Measurements from ENCODE around the gene FAM241A. TPM values are rescaled to one million over a fixed set of nuclear protein-coding genes. Genes with fewer than 3 reads are reported as not detected.
"Not testable (repeated sequence)": the region's sequence is repeated elsewhere in the genome, so short reads cannot be mapped to it uniquely, and the experiment has no call there.

FAM241A gene
- total RNA-seq, 1 donor from 2014 or later, result 5.0 TPM

DNA sequence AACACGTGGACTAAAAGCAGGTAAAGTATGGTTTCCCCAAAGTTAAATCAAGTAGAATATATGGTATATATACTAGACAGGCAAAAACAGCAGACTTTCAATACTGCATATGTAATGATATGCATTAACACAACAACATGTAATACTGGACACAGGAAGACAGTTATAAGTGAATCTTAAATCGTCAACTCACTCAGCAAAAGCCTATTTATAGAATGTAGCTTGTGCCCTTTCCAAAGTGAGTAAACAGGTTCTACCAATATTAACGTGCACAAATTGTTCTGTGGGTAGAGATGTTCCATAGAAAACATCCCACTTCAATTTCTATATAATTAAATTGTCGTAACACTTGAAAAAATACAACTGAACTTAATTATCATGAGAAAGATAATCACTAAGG lies 30.6 kb downstream of the FAM241A start:
- no peaks in the 10 kb centered on the region for H3K27me3 ChIP-seq (ENCODE audit: low read depth)
- no peak overlapping the region for H3K4me3 ChIP-seq
- no peak for ATAC-seq
- H3K27ac ChIP-seq, result no peak overlapping the region
- intact Hi-C loops (cut with DNase I), result no loop called here
- no peaks in the 10 kb centered on the region for H3K36me3 ChIP-seq
- TF ChIP-seq, protein P1, sequence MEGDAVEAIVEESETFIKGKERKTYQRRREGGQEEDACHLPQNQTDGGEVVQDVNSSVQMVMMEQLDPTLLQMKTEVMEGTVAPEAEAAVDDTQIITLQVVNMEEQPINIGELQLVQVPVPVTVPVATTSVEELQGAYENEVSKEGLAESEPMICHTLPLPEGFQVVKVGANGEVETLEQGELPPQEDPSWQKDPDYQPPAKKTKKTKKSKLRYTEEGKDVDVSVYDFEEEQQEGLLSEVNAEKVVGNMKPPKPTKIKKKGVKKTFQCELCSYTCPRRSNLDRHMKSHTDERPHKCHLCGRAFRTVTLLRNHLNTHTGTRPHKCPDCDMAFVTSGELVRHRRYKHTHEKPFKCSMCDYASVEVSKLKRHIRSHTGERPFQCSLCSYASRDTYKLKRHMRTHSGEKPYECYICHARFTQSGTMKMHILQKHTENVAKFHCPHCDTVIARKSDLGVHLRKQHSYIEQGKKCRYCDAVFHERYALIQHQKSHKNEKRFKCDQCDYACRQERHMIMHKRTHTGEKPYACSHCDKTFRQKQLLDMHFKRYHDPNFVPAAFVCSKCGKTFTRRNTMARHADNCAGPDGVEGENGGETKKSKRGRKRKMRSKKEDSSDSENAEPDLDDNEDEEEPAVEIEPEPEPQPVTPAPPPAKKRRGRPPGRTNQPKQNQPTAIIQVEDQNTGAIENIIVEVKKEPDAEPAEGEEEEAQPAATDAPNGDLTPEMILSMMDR (IDR thresholded peaks at IDR 0.05), result no peak
- no peak for DNase-seq
- H3K4me1 ChIP-seq, result no peaks in the 10 kb centered on the region
- H3K9me3 ChIP-seq, result no peaks in the 10 kb centered on the region

- Histone ChIP-seq H3K27ac (no peak overlapping the region), H3K9me3 (no peaks in the 10 kb centered on the region), H3K27me3 (ENCODE audit: low read depth) (no peaks in the 10 kb centered on the region), H3K36me3 (no peaks in the 10 kb centered on the region), H3K4me3 (no peak overlapping the region), H3K4me1 (no peaks in the 10 kb centered on the region)
- DNase-seq, result no peak
- no peak for ATAC-seq
- intact Hi-C loops (cut with DNase I), result no loop called here
- TF ChIP-seq, protein P1 (IDR thresholded peaks at IDR 0.05), result no peak
Measured at GRCh38 chr4:112176596-112176995, 31.3 kb downstream of the FAM241A start.

- not testable (repeated sequence) for H3K27ac ChIP-seq
Measured at GRCh38 chr4:112178741-112179140, 33.5 kb downstream of the FAM241A start.

DNA sequence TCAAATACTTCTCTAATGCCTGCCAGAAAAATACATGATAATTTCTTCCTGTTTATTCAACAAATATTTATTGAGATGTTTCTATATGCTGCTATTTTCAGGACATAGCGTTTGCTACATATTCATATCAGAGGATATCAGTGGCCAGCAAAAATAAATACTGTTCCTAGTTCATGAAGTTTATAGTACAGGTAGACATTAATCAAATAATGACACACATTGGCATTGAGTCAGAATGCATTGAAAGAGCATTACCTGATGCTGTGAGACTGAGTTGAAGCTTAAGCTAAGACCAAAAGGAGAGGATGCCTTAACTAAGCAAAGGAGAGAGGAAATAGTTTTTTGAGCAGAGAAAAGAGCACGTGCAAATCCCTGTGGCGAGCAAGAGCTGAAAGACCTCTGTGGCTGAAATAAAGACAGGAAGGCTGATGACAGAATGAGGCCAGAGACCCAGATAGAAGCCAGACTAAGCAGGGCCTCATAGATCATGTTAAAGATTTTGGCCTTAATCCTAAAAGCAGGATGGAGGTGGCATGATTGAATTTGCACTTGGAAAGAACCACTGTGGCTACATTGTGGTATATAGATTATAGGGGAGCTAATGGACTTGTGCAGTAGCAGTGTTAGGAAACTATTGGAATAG lies 36.2 kb downstream of the FAM241A start:
- no peak overlapping the region for H3K4me3 ChIP-seq
- ATAC-seq (no peak), DNase-seq (no peak)
- H3K27ac ChIP-seq, result no peak overlapping the region
- intact Hi-C loops (cut with DNase I), result no loop called here
- no peaks in the 10 kb centered on the region for H3K27me3 ChIP-seq (ENCODE audit: low read depth)
- no peaks in the 10 kb centered on the region for H3K36me3 ChIP-seq
- TF ChIP-seq, protein P1 (IDR thresholded peaks at IDR 0.05), result no peak
- no peaks in the 10 kb centered on the region for H3K4me1 ChIP-seq
- no peaks in the 10 kb centered on the region for H3K9me3 ChIP-seq

More at GRCh38 chr4:112178741-112179140, 33.5 kb downstream of the FAM241A start:
- H3K4me1 ChIP-seq; H3K4me3 ChIP-seq; ATAC-seq; DNase-seq; intact Hi-C loops (cut with DNase I); H3K36me3 ChIP-seq; H3K27me3 ChIP-seq (ENCODE audit: low read depth); H3K9me3 ChIP-seq: not testable (repeated sequence)

- no peak overlapping the region for H3K4me3 ChIP-seq
- intact Hi-C loops (cut with DNase I), result no loop called here
- no peaks in the 10 kb centered on the region for H3K9me3 ChIP-seq
- TF ChIP-seq, protein P1 (IDR thresholded peaks at IDR 0.05), result no peak
- H3K27me3 ChIP-seq (ENCODE audit: low read depth), result no peaks in the 10 kb centered on the region
- H3K4me1 ChIP-seq, result no peaks in the 10 kb centered on the region
- no peak for ATAC-seq
- no peak overlapping the region for H3K27ac ChIP-seq
- H3K36me3 ChIP-seq, result no peaks in the 10 kb centered on the region
- DNase-seq, result no peak
Measured at GRCh38 chr4:112182604-112183003, 37.4 kb downstream of the FAM241A start.

DNA sequence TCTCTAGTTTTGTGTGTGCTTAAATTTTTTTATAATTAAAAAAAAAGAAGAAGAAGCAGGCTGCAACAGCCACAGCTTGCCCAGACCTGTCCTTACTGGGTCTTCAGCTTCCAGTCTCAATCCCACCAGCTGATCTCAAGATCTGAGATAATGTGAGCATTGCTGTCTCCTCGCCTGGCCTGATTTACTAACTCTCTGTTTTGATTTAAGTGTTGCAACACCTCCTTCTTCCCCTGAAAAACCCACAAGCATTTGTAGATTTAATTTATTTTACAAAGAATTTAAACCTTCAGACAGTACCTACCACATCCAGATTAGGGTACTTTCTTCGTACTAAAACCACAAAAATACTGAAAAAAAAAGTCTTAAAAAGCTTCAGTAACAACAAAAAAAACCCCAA lies 38.0 kb downstream of the FAM241A start:
- no peak for DNase-seq
- Histone ChIP-seq H3K4me3 (no peak overlapping the region), H3K27ac (no peak overlapping the region), H3K27me3 (ENCODE audit: low read depth) (no peaks in the 10 kb centered on the region), H3K9me3 (no peaks in the 10 kb centered on the region), H3K4me1 (no peaks in the 10 kb centered on the region), H3K36me3 (no peaks in the 10 kb centered on the region)
- TF ChIP-seq, protein P1 (IDR thresholded peaks at IDR 0.05), result no peak
- no peak for ATAC-seq
- intact Hi-C loops (cut with DNase I), result no loop called here
